Mucosa of stomach (tissue), 1 donor: ENCODE measurements around the gene CAMP.

Source experiments
- H3K27me3 ChIP-seq: one replicate; pipeline ENCODE4 v1.7.0; 2013; ENCODE audit warnings: mild to moderate bottlenecking, low read length; ENCODE audit not compliant: control insufficient read depth, insufficient read depth
- H3K36me3 ChIP-seq: one replicate; pipeline ENCODE4 v1.7.0; 2013; ENCODE audit warnings: low read length; ENCODE audit not compliant: control insufficient read depth, insufficient read depth
- H3K4me1 ChIP-seq: one replicate; pipeline ENCODE4 v1.7.0; 2013; ENCODE audit warnings: mild to moderate bottlenecking, low read length; ENCODE audit not compliant: control insufficient read depth, insufficient read depth
- H3K4me3 ChIP-seq: one replicate; pipeline ENCODE4 v1.7.0; 2013; ENCODE audit warnings: low read length
- H3K9ac ChIP-seq: one replicate; pipeline ENCODE4 v1.7.0; 2013; ENCODE audit warnings: mild to moderate bottlenecking, low read length, moderate library complexity
- H3K9me3 ChIP-seq: one replicate; pipeline ENCODE4 v1.7.0; 2013; ENCODE audit warnings: mild to moderate bottlenecking, low read length, moderate library complexity; ENCODE audit not compliant: control insufficient read depth
- donor health status: Pancreatic carcinoma.

CAMP gene, protein sequence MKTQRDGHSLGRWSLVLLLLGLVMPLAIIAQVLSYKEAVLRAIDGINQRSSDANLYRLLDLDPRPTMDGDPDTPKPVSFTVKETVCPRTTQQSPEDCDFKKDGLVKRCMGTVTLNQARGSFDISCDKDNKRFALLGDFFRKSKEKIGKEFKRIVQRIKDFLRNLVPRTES

DNA sequence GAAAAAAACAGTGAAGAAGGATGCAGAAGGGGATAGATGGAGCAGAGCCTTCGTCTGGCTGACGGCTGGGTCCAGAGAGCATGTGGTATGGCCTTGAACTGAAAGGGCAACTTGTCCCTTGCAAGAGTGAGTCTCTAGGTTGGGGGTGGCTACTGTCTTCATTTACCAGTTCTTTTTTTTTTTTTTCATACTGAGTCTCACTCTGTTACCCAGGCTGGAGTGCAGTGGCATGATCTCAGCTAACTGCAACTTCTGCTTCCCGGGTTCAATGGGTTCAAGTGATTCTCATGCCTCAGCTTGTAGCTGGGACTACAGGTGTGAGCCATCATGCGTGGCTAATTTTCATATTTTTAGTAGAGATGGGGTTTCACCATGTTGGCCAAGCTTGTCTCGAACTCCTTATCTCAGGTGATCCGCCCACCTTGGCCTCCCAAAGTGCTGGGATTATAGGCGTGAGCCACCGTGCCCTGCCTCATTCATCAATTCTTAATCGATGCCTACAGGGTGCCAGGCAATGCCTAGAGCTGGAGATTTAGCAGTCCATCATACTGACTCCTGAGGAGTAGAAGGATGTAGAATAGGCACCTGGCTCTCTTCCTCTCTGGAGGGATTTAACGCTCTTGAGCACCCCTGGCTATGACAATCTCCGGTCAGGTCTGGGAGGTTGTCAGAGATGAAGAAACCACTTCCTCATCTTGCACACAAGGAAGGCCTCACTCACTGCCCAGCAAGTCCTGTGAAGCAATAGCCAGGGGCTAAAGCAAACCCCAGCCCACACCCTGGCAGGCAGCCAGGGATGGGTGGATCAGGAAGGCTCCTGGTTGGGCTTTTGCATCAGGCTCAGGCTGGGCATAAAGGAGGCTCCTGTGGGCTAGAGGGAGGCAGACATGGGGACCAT lies at the start of gene CAMP:
CAMP (plus strand) TSS at position 880 of the 898 bp plus-strand sequence; CDS start at position 897, 17 bp downstream.
- Histone ChIP-seq H3K4me3 (no peak within 1 kb of the TSS), H3K36me3 (no peaks in the 10 kb centered on the region), H3K4me1 (no peaks in the 10 kb centered on the region), H3K9ac (no peak within 1 kb of the TSS), H3K9me3 (no peaks in the 10 kb centered on the region), H3K27me3 (no peaks in the 10 kb centered on the region)

DNA sequence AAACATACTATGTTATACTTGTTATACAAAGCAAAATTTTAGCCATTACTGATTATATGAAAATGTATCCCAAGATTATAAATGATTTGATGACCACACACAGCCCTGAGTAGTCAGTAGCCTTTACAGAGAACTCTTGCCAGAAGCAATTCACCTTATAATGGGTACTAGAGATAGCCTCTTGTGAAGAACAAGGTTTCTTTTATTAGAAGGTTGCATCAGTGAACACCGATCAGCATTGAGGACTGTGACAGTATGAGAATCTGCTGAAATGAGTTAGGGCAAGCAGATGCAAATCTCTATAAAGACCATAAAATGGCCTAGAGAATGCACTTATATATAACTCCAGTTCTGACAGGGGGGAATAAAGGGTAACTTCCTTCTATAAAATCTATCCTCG lies 45.2 kb upstream of the CAMP start:
- Histone ChIP-seq H3K27me3 (no peaks in the 10 kb centered on the region), H3K9ac (no peak overlapping the region), H3K36me3 (no peaks in the 10 kb centered on the region), H3K4me1 (no peaks in the 10 kb centered on the region), H3K4me3 (no peak overlapping the region), H3K9me3 (no peaks in the 10 kb centered on the region)

DNA sequence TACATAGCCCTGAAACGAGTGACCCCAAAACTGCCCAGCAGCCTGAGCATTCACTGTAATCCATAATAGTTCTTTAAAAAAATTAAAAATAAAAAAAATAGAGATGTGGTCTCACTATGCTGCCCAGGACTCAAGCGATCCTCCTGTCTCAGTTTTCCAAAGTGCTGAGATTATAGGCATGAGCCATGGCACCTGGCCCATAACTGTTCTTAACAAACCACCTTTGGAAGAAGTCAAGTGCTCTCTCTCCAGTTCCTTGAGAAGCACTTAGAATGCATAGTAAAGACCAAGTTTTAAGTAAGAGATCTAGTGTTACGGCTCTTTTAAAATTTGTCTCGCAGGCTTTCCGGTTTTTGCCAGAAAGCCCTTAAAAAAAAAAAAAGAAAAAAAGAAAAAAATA lies 43.3 kb upstream of the CAMP start:
- no peaks in the 10 kb centered on the region for H3K27me3 ChIP-seq
- no peaks in the 10 kb centered on the region for H3K4me1 ChIP-seq
- no peak overlapping the region for H3K4me3 ChIP-seq
- H3K36me3 ChIP-seq: no peaks in the 10 kb centered on the region
- H3K9me3 ChIP-seq: no peaks in the 10 kb centered on the region
- H3K9ac ChIP-seq: no peak overlapping the region

DNA sequence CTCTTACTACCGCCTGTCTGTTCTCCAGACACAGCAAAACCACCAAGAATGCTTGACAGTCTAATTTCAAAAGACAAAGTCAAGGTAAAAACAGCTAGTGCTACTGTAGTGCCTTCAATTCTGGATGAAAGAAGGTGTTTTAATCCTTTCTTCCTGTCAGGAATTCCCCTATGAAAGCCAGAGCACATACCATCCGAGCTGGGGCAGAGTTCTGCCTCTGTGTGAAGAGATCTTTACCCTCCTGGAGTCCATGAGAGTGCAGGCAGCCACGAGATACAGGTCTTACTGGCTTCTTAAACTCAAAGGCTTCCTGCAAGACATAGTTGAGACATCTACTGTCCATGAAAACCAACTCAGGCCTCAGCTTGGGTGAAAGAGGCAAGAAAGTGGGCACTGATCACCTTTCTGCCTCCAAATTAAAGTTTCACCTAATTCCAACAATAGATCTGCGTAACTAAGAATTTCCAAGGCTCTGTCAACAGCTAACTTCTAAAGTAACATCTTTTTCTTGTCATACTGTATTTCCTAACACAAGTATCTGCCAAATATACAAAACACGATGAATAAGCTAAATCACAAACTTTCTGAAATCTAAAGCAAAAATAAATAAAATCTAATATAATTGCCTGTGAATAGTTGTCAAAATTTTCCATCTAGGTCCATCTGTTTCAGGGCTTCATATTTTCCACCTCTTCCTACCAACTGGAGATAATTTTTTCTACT lies 42.6 kb upstream of the CAMP start:
- H3K4me3 ChIP-seq: no peak overlapping the region
- H3K27me3 ChIP-seq: no peaks in the 10 kb centered on the region
- H3K9ac ChIP-seq: no peak overlapping the region
- H3K9me3 ChIP-seq: no peaks in the 10 kb centered on the region
- H3K4me1 ChIP-seq: no peaks in the 10 kb centered on the region
- H3K36me3 ChIP-seq: no peaks in the 10 kb centered on the region

DNA sequence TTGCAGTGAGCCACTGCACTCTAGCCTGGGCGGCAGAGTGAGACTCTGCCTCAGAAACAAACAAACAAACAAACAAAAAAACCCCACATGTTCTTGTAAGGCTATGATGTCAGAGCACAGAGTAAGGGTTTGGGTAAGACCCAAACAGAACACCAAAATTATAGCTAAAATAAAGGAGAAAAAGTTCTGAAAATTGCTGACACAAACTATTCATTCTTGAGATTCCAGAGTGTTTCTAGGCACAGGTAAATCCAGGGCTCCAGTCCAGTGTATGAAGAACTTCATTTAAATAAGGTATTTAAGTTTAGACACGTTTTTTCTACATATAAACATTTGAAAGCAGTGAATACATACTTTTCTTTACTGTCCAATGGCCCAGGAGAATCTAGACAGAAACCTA lies 39.0 kb upstream of the CAMP start:
- Histone ChIP-seq H3K27me3 (no peaks in the 10 kb centered on the region), H3K4me3 (no peak overlapping the region), H3K4me1 (peaks cover 9% of the 10 kb centered on the region), H3K36me3 (no peaks in the 10 kb centered on the region), H3K9me3 (no peaks in the 10 kb centered on the region), H3K9ac (no peak overlapping the region)

DNA sequence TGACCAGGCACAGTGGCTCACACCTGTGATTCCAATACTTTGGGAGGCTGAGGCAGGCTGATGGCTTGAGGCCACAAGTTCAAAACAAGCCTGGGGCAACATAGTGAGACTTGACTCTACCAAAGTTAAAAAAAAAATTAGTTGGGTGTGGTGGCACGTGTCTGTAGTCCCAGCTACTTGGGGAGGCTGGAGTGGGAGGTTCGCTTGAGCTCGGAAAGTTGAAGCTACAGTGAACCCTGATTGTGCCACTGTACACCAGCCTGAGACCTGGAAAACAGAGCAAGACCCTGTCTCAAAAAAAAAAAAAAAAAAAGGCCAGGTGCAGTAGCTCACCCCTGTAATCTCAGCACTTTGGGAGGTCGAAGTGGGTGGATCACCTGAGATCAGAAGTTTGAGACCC lies 38.2 kb upstream of the CAMP start:
- H3K9ac ChIP-seq: no peak overlapping the region
- H3K27me3 ChIP-seq: no peaks in the 10 kb centered on the region
- peaks cover 9% of the 10 kb centered on the region for H3K4me1 ChIP-seq
- no peaks in the 10 kb centered on the region for H3K9me3 ChIP-seq
- no peak overlapping the region for H3K4me3 ChIP-seq
- no peaks in the 10 kb centered on the region for H3K36me3 ChIP-seq

DNA sequence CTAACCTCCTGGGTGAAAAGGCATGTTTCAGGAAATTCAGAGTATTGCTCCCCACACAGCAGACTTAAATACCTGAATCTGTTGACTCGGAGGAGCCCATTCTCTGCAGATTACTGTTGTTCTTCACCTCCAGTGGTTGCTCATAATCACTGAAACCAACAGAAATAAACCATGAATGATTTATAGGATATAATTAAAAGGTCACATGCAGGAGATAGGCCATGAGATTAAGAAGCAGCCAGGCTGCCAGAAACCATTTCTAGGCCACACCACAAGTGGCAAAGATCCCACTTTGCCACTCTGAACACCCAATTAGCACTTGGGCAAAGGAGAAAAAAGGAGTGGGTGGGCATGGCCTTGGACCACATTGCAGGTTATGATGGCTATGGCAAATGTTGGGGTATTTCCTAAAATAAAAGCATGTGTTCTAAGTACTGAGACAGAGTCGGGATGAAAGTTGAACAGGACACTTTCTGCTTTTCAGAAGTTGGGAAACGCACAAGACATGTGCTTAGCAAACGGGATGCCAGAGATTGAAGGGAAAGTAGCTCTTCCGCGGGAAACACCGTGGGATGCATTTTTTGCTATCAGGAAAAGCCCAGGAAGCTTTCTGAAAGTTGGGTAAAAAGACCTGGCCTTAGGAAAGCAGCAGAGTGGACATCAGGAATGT lies 36.5 kb upstream of the CAMP start:
- Histone ChIP-seq H3K4me3 (peak overlapping the region; percentile 63), H3K9ac (peak overlapping the region; percentile 60), H3K27me3 (no peaks in the 10 kb centered on the region)

DNA sequence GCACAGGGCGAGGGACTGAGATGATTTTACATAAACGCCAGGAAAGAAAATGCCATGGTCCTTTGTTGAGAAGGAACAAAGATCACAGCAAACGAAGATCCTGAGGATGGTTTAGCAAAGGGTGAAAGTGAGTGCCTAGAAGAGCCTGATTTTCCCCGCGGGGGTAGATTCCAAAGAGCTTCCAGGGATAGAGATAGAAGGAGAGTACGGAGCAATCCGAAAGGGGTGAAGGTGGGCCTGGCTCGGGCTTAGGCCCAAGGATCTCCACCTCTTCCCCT lies 36.1 kb upstream of the CAMP start:
- no peaks in the 10 kb centered on the region for H3K27me3 ChIP-seq
- H3K9me3 ChIP-seq: no peaks in the 10 kb centered on the region
- no peaks in the 10 kb centered on the region for H3K36me3 ChIP-seq
- H3K9ac ChIP-seq: peak overlapping the region; percentile 60
- peaks cover 9% of the 10 kb centered on the region for H3K4me1 ChIP-seq
- H3K4me3 ChIP-seq: peak overlapping the region; percentile 63

More for the DNA sequence above, 36.5 kb upstream of the CAMP start:
- no peaks in the 10 kb centered on the region for H3K36me3 ChIP-seq
- H3K4me1 ChIP-seq: peaks cover 9% of the 10 kb centered on the region
- no peaks in the 10 kb centered on the region for H3K9me3 ChIP-seq

DNA sequence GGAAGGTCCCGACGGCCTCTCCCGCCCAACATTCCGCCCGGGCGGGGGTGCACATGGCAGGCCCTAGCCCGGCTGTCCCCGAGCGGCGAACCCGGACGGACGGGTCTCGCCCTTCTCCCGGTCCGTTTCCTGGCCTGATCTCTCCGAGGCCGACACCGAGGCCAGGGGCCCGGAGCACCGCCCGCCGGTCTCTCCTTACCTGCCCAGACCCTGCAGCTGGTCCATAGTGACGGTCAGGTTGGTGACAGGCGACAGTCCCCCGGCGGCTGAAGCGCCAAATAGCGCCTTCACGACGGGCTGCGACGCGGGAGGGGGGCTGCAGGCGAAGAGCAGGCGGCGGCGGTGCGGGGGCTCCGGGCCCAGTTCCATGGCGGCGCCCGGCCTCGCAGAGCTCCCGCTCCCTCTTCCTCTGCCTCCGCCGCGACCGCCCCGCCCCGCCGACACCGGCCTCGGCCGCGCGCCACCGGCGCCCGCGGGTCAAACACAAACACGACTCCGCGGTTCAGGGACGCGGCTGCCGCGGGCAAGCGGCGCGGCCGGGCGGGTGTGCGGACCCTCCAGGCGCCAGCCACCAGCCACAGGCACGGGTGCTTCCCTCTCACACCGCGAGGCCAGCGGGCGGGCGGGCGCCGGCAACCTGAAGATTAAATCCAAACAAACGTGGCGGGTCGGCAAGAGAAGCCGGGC lies 35.6 kb upstream of the CAMP start:
- Histone ChIP-seq H3K4me1 (peaks cover 9% of the 10 kb centered on the region), H3K9me3 (no peaks in the 10 kb centered on the region), H3K27me3 (no peaks in the 10 kb centered on the region), H3K9ac (peak overlapping the region; percentile 60), H3K36me3 (no peaks in the 10 kb centered on the region), H3K4me3 (peak overlapping the region; percentile 63)

DNA sequence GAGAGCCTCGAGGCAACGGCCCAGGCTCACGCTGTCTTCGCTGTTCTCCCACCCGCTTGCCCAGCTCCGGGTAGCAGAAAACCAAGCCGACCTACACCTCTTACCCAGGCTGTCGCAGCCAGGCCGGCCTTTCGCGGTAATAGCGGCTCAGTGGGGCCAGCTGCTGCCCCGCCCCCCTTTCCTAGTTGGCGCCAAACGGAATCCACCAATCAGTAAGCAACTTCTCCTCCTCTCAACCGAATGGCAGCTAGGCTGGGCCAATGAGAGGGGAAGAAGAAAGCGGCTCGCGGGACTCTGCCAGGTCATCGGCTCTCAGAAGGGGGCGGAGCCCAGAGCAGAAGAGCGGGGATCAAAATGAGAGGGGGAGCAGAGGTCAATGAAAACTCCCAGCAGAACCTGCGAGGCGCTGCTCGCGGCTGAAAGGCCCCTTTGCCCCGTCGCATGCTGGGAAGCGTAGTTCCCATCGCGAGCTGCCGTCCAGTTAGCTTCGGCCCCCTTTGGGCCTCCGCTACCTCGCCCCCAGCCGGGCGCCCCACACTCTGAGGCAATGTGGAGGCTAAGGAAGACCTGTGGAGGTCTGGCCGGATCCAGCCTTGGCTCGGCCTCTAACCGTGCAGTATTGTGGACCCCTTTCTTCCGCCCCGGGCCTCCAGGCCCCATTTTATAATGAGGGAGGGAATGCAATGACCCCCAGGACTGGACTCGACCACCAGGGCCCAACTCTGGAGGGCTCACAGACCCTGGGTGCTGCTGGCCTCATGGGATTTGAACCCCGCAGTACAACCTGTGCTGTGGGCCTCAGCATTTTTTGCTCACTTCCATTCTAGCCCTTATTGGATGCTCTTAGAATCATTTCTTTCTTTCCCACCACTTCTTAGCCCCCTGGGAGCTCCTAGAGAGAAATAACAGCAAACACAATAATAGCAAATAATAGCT lies 34.8 kb upstream of the CAMP start, which contains the start of gene CDC25A:
CDC25A (minus strand) TSS at position 152 of the 936 bp plus-strand sequence. CDS start 470 bp downstream, outside the sequence.
- Histone ChIP-seq H3K4me1 (peaks cover 9% of the 10 kb centered on the region), H3K9me3 (no peaks in the 10 kb centered on the region), H3K4me3 (peak within 1 kb of the TSS; percentile 63), H3K36me3 (no peaks in the 10 kb centered on the region), H3K27me3 (no peaks in the 10 kb centered on the region), H3K9ac (peak within 1 kb of the TSS; percentile 60)

DNA sequence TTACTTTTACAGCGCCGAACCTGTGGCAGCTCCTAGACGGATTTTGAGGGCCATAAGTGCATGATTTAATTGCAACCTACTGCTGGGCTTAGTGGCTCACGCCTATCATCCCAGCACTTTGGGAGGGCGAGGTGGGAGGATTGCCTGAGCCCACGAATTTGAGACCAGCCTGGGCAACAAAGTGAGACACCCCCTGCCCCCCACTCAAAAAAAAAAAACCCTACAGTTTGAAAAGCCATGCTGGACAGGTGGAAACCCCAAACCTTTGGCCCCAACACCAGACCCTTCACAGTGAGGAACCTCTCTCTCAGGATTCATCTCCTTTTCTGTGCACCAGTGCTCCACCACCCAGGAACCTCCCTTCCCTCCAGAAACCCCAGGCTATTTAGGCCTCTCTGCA lies 34.0 kb upstream of the CAMP start:
- Histone ChIP-seq H3K36me3 (no peaks in the 10 kb centered on the region), H3K9ac (no peak overlapping the region)

More for the DNA sequence above, 34.0 kb upstream of the CAMP start:
- no peaks in the 10 kb centered on the region for H3K9me3 ChIP-seq
- peaks cover 9% of the 10 kb centered on the region for H3K4me1 ChIP-seq
- H3K4me3 ChIP-seq: no peak overlapping the region
- H3K27me3 ChIP-seq: no peaks in the 10 kb centered on the region
